ENCODE measurements around the gene CDH22.

Gene CDH22

GRCh38 chr20:46176739-46177378, 131.4 kb downstream of the CDH22 start:
- H3K9ac ChIP-seq (ENCODE audit: low read length) = no peak overlapping the region
- no peak overlapping the region for H3K27ac ChIP-seq (ENCODE audit: low read depth, low read length)
- H3K36me3 ChIP-seq (ENCODE audit: control insufficient read depth, insufficient read depth, low read length) = no peaks in the 10 kb centered on the region
- no peaks in the 10 kb centered on the region for H3K4me1 ChIP-seq (ENCODE audit: control insufficient read depth, insufficient read depth, low read length)
- H3K27me3 ChIP-seq (ENCODE audit: control insufficient read depth, insufficient read depth, low read length) = peaks cover 18% of the 10 kb centered on the region
- H3K4me3 ChIP-seq (ENCODE audit: low read length) = no peak overlapping the region

- Histone ChIP-seq H3K4me3 (ENCODE audit: low read length) (no peak overlapping the region), H3K27me3 (ENCODE audit: control insufficient read depth, insufficient read depth, low read length) (peaks cover 21% of the 10 kb centered on the region), H3K9ac (ENCODE audit: low read length) (no peak overlapping the region), H3K36me3 (ENCODE audit: control insufficient read depth, insufficient read depth, low read length) (no peaks in the 10 kb centered on the region), H3K4me1 (ENCODE audit: control insufficient read depth, insufficient read depth, low read length) (no peaks in the 10 kb centered on the region), H3K27ac (ENCODE audit: low read depth, low read length) (no peak overlapping the region)
Measured at GRCh38 chr20:46175127-46175494, 133.2 kb downstream of the CDH22 start.

GRCh38 chr20:46174469-46175126, 133.7 kb downstream of the CDH22 start:
- Histone ChIP-seq H3K27me3 (ENCODE audit: control insufficient read depth, insufficient read depth, low read length) (peaks cover 22% of the 10 kb centered on the region), H3K36me3 (ENCODE audit: control insufficient read depth, insufficient read depth, low read length) (no peaks in the 10 kb centered on the region), H3K4me1 (ENCODE audit: control insufficient read depth, insufficient read depth, low read length) (no peaks in the 10 kb centered on the region), H3K27ac (ENCODE audit: low read depth, low read length) (no peak overlapping the region), H3K4me3 (ENCODE audit: low read length) (no peak overlapping the region), H3K9ac (ENCODE audit: low read length) (no peak overlapping the region)

GRCh38 chr20:46173652-46174468, 134.4 kb downstream of the CDH22 start:
- Histone ChIP-seq H3K4me3 (ENCODE audit: low read length) (no peak overlapping the region), H3K27me3 (ENCODE audit: control insufficient read depth, insufficient read depth, low read length) (peaks cover 24% of the 10 kb centered on the region)

GRCh38 chr20:46172961-46173536, 135.2 kb downstream of the CDH22 start:
- H3K27me3 ChIP-seq (ENCODE audit: control insufficient read depth, insufficient read depth, low read length) = peaks cover 21% of the 10 kb centered on the region
- H3K27ac ChIP-seq (ENCODE audit: low read depth, low read length) = no peak overlapping the region

More at GRCh38 chr20:46173652-46174468, 134.4 kb downstream of the CDH22 start:
- Histone ChIP-seq H3K9ac (ENCODE audit: low read length) (no peak overlapping the region), H3K36me3 (ENCODE audit: control insufficient read depth, insufficient read depth, low read length) (no peaks in the 10 kb centered on the region), H3K27ac (ENCODE audit: low read depth, low read length) (no peak overlapping the region), H3K4me1 (ENCODE audit: control insufficient read depth, insufficient read depth, low read length) (no peaks in the 10 kb centered on the region)

GRCh38 chr20:46172455-46172854, 135.8 kb downstream of the CDH22 start:
- Histone ChIP-seq H3K36me3 (ENCODE audit: control insufficient read depth, insufficient read depth, low read length) (no peaks in the 10 kb centered on the region), H3K27me3 (ENCODE audit: control insufficient read depth, insufficient read depth, low read length) (peaks cover 21% of the 10 kb centered on the region), H3K4me1 (ENCODE audit: control insufficient read depth, insufficient read depth, low read length) (no peaks in the 10 kb centered on the region), H3K4me3 (ENCODE audit: low read length) (no peak overlapping the region), H3K27ac (ENCODE audit: low read depth, low read length) (no peak overlapping the region), H3K9ac (ENCODE audit: low read length) (no peak overlapping the region)

More at GRCh38 chr20:46172961-46173536, 135.2 kb downstream of the CDH22 start:
- Histone ChIP-seq H3K4me1 (ENCODE audit: control insufficient read depth, insufficient read depth, low read length) (no peaks in the 10 kb centered on the region), H3K4me3 (ENCODE audit: low read length) (no peak overlapping the region), H3K36me3 (ENCODE audit: control insufficient read depth, insufficient read depth, low read length) (no peaks in the 10 kb centered on the region), H3K9ac (ENCODE audit: low read length) (no peak overlapping the region)

- no peak overlapping the region for H3K9ac ChIP-seq (ENCODE audit: low read length)
- H3K36me3 ChIP-seq (ENCODE audit: control insufficient read depth, insufficient read depth, low read length) = no peaks in the 10 kb centered on the region
- no peak overlapping the region for H3K4me3 ChIP-seq (ENCODE audit: low read length)
- peaks cover 21% of the 10 kb centered on the region for H3K27me3 ChIP-seq (ENCODE audit: control insufficient read depth, insufficient read depth, low read length)
- H3K27ac ChIP-seq (ENCODE audit: low read depth, low read length) = no peak overlapping the region
- no peaks in the 10 kb centered on the region for H3K4me1 ChIP-seq (ENCODE audit: control insufficient read depth, insufficient read depth, low read length)
Measured at GRCh38 chr20:46171909-46172308, 136.4 kb downstream of the CDH22 start.

- Histone ChIP-seq H3K4me3 (ENCODE audit: low read length) (no peak overlapping the region), H3K9ac (ENCODE audit: low read length) (no peak overlapping the region), H3K4me1 (ENCODE audit: control insufficient read depth, insufficient read depth, low read length) (no peaks in the 10 kb centered on the region), H3K27me3 (ENCODE audit: control insufficient read depth, insufficient read depth, low read length) (peaks cover 21% of the 10 kb centered on the region), H3K27ac (ENCODE audit: low read depth, low read length) (no peak overlapping the region), H3K36me3 (ENCODE audit: control insufficient read depth, insufficient read depth, low read length) (no peaks in the 10 kb centered on the region)
Measured at GRCh38 chr20:46171476-46171875, 136.8 kb downstream of the CDH22 start.

- Histone ChIP-seq H3K9ac (ENCODE audit: low read length) (no peak overlapping the region), H3K36me3 (ENCODE audit: control insufficient read depth, insufficient read depth, low read length) (no peaks in the 10 kb centered on the region), H3K27me3 (ENCODE audit: control insufficient read depth, insufficient read depth, low read length) (peaks cover 21% of the 10 kb centered on the region), H3K27ac (ENCODE audit: low read depth, low read length) (no peak overlapping the region), H3K4me3 (ENCODE audit: low read length) (no peak overlapping the region), H3K4me1 (ENCODE audit: control insufficient read depth, insufficient read depth, low read length) (no peaks in the 10 kb centered on the region)
Measured at GRCh38 chr20:46169245-46170171, 138.8 kb downstream of the CDH22 start.

- no peak overlapping the region for H3K9ac ChIP-seq (ENCODE audit: low read length)
- peaks cover 14% of the 10 kb centered on the region for H3K27me3 ChIP-seq (ENCODE audit: control insufficient read depth, insufficient read depth, low read length)
- H3K27ac ChIP-seq (ENCODE audit: low read depth, low read length) = no peak overlapping the region
- no peaks in the 10 kb centered on the region for H3K36me3 ChIP-seq (ENCODE audit: control insufficient read depth, insufficient read depth, low read length)
- H3K4me3 ChIP-seq (ENCODE audit: low read length) = no peak overlapping the region
- no peaks in the 10 kb centered on the region for H3K4me1 ChIP-seq (ENCODE audit: control insufficient read depth, insufficient read depth, low read length)
Measured at GRCh38 chr20:46168438-46168837, 139.9 kb downstream of the CDH22 start.

GRCh38 chr20:46167080-46167479, 141.2 kb downstream of the CDH22 start:
- Histone ChIP-seq H3K36me3 (ENCODE audit: control insufficient read depth, insufficient read depth, low read length) (no peaks in the 10 kb centered on the region), H3K27me3 (ENCODE audit: control insufficient read depth, insufficient read depth, low read length) (peaks cover 7% of the 10 kb centered on the region), H3K4me1 (ENCODE audit: control insufficient read depth, insufficient read depth, low read length) (no peaks in the 10 kb centered on the region), H3K27ac (ENCODE audit: low read depth, low read length) (no peak overlapping the region), H3K4me3 (ENCODE audit: low read length) (no peak overlapping the region), H3K9ac (ENCODE audit: low read length) (no peak overlapping the region)

Data from rectal smooth muscle tissue (tissue), 1 donor.